AG09309 (cell line): ENCODE results near the gene ASB14.
"Not testable (repeated sequence)": the region's sequence is repeated elsewhere in the genome, so short reads cannot be mapped to it uniquely, and the experiment has no call there.

Experiments used
- DNase-seq: peaks from one replicate; pipeline ENCODE4 v3.0.0-alpha.2; 2010; ENCODE audit warnings: low read depth
- H3K4me3 ChIP-seq: 2 replicates; pipeline ENCODE4 v1.5.1; 2011; ENCODE audit warnings: mild to moderate bottlenecking, low read depth, low read length, moderate library complexity; ENCODE audit not compliant: control insufficient read depth
- TF ChIP-seq, protein P1 (sequence below): IDR thresholded peaks from 2 replicates; pipeline ENCODE4 v1.5.1; 2011; ENCODE audit warnings: mild to moderate bottlenecking, low read depth, low read length, inconsistent platforms; ENCODE audit not compliant: insufficient read depth, control insufficient read depth; ENCODE audit errors: missing control alignments

The ASB14 gene

DNA sequence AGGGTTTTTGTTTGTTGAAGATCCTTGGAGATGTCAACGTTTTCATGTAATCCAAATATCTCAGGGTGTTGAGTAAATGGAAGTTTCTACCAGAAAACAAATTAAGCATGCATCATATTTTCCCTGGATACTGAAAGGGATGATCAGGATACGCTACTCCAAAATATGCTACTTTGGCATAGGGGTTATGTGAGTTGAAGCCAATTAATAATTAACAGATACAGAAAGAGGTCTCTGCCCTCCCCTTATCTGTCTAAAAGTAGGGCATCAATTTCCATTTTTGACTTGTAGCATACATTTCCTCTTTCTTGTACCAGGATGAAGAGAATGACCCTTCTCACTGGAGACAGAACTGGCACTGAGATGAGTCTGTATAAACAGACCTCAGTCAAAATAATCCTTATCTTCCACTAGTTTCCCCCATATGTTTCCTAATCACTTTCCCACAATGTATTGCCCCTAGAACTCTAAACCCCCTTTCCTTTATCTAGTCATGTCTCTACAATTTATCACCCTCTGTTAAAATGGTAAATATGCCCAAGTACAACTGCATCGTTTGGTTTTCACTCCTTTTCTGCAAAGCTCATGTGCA is 17.4 kb upstream of the ASB14 start:
- no peak for DNase-seq
- H3K4me3 ChIP-seq: no peak overlapping the region
- TF ChIP-seq, protein P1, sequence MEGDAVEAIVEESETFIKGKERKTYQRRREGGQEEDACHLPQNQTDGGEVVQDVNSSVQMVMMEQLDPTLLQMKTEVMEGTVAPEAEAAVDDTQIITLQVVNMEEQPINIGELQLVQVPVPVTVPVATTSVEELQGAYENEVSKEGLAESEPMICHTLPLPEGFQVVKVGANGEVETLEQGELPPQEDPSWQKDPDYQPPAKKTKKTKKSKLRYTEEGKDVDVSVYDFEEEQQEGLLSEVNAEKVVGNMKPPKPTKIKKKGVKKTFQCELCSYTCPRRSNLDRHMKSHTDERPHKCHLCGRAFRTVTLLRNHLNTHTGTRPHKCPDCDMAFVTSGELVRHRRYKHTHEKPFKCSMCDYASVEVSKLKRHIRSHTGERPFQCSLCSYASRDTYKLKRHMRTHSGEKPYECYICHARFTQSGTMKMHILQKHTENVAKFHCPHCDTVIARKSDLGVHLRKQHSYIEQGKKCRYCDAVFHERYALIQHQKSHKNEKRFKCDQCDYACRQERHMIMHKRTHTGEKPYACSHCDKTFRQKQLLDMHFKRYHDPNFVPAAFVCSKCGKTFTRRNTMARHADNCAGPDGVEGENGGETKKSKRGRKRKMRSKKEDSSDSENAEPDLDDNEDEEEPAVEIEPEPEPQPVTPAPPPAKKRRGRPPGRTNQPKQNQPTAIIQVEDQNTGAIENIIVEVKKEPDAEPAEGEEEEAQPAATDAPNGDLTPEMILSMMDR: no peak

DNA sequence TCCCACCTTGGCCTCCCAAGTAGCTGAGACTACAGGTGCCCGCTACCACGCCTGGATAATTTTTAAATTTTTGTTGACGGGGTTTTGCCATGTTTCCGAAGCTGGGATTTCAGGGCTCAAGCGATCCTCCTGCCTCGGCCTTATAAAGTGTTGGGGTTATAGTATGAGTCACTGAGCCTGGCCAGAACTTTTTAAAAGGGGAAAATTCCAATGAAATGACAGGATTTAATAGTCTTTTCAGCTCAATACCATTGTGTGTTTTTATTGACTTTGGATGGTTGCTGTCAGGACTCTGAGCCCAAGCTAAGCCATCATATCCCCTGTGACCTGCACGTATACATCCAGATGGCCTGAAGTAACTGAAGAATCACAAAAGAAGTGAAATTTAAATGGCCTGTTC is 11.0 kb upstream of the ASB14 start:
- not testable (repeated sequence) for H3K4me3 ChIP-seq
- peak; percentile 54 for DNase-seq

DNA sequence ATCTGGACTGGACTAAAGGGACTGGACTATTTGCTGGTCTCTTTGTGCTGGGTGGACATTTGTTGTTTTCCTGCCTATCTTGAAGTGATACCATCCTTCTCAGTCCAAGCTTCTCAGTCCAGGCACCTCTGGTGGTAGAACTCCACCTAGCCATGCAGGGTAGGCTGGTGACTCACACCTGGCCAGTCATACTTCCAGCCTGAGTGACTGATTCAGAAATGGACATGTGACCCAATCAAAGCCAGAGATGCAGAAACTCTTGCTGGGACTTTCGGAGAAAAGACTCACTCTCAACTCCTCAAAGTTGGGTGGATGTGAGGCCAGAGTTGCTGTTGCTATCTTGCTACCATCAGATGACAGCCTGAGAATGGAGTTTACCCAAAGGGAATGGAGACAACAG is 5.6 kb upstream of the ASB14 start:
- no peak overlapping the region for H3K4me3 ChIP-seq
- TF ChIP-seq, protein P1: peak; percentile 7
- DNase-seq: no peak

DNA sequence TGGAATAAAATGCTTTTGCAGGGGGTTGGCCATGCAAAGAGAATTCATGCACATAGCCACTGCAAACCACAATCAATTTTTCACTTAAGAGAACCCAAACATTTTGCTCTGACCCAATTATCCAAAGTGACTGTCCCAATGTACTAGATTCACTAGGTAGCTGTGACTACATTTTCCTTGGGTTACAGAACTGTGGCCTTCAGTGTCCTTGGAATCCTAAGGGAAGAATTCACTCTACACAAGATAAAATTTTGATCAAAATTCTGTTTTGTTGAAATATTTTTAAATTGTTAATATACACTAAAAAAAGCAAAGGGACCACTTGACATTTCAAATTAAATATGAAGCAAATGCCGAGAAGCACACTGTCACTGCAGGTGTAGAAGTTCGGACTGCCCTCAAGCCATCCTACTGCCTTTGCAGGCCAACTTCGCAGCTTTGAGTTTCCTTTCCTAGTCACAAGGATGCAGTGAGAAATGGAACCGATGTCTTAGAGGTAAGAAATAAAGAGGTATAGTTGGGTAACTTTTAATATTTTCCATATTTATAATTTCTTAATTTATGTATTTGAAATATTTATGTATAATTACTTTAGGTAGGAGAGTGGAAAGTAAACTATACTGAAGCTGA is 527 bp upstream of the ASB14 start:
- no peak overlapping the region for H3K4me3 ChIP-seq
- DNase-seq: no peak
- TF ChIP-seq, protein P1: no peak

DNA sequence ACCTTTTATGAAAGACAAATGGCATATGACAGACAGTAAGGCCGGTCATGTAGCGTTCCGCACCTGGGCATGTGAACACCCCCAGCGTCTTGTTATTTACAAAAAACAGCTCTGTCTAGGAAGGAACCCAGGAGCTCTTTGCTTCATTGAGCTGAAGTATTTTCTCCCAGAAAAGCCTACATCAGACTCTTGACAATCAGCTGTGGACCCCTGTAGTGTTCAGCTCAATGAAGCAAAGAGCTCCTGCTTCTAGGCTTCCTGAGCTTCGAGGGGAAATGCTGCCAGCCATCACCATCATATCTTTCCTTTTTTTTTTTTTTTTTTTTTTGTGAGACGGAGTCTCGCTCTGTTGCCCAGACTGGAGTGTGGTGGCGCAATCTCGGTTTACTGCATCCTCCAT is 4.1 kb downstream of the ASB14 start:
- DNase-seq: no peak
- H3K4me3 ChIP-seq: no peak overlapping the region
- TF ChIP-seq, protein P1: no peak

DNA sequence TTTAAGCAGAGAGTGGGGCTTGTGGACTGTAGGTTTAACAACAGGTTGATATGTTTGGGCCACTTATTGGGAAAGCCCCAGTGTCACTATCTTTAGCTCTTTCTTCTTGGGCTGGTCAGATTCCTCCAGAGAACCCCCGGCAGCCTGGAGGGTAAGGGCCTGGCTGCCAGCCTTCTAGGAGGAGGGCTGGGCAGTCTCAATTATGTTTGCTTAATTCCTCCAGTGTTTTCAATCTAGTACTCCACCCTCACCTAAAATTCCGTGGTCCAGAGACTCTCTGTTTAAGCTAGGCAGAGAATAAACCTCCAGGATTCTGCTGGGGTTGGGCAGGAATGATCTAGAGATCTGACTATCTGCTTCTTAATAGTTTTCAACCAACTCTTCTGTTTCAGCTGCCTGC is 5.3 kb downstream of the ASB14 start:
- H3K4me3 ChIP-seq: no peak overlapping the region
- TF ChIP-seq, protein P1: no peak
- no peak for DNase-seq

DNA sequence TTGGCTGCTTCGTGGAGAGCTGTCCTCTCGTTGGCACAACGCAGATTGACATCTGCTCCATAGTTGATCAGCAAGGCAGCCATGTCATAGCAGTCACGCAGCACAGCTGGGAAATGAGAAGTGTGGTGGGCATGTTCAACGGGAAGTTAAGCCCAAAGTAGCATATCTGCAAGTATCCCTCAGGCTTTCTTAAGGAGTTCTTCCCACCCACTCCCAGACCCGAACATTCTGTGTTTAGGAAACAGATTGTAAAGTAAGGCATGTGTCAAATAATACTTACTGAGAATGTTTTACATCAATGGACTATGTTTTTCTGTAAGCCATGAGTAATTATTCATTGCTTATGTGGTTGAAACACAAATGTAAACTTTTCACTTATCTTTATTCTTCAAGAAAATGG is 9.2 kb downstream of the ASB14 start:
- no peak for DNase-seq
- no peak overlapping the region for H3K4me3 ChIP-seq
- TF ChIP-seq, protein P1: no peak
